Cerebellar cortex (tissue), 1 donor: Measurements from ENCODE around the gene TMEM38A.
A peak's percentile ranks its signal among the peaks of the same experiment; 100 is the strongest.
"Not testable (repeated sequence)": the region's sequence is repeated elsewhere in the genome, so short reads cannot be mapped to it uniquely, and the experiment has no call there.

ENCODE experiments used
- DNase-seq: peaks from one replicate; pipeline ENCODE4 v3.0.0-alpha.2; 2015; ENCODE audit warnings: low spot score

TMEM38A gene

DNA sequence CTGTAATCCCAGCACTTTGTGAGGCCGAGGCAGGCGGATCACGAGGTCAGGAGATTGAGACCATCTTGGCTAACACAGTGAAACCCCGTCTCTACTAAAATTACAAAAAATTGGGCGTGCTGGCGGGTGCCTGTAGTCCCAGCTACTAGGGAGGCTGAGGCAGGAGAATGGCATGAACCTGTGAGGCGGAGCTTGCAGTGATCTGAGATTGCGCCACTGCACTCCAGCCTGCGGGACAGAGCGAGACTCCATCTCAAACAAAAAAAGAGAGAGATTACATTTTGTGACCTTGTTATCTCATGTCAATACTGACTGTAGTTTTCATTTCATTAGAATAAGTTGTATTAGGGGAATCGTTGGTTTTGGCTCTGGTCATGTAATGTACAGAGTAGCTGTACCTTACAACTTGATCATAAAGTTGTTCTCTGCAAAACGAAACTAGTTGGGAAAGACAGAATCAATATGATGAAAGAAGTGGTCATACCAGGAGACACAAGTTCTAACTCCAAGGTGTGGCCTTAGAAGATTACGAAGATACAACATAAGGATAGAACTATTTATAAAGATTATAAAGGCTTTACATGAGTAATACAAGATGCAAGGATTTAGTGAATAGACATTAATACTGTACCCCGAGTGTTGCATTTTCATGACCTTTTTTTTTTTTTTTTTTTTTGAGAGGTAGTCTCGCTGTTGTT, 15.3 kb downstream of the TMEM38A start:
- DNase-seq = no peak

GRCh38 chr19:16677055-16677454, 16.1 kb downstream of the TMEM38A start:
- no peak for DNase-seq

DNA sequence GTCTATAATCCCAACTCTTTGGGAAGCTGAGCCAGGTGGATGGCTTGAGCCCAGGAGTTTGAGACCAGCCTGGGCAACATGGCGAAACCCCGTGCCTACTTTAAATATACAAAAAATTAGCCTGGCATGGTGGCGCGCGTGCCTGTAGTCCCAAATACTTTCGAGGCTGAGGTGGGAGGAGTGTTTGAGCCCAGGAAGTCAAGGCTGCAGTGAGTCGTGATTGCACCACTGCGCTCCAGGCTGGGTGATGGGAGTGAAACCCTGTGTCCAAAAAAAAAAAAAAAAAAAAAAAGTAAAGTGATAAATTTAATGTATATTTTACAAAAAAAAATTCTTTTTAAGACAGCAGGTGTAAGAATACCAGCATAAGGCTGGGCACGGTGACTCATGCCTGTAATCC, 17.6 kb downstream of the TMEM38A start:
- no peak for DNase-seq

DNA sequence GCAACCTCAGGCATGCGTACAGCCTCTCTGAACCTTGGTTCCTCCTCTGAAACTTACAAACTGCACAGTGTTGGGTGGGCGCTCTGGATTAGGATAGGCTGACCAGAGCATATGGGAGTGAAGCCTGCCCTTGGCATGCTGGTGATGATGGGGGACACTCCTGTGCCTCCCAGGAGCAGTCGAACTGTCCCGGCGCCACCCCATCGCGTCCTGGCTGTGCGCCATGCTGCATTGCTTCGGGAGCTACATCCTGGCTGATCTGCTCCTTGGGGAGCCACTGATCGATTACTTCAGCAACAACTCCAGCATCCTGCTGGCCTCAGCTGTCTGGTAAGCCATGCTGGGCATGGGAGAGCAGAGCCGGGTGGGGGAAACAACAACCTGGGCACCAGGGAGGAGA, 18.9 kb downstream of the TMEM38A start:
- no peak for DNase-seq

- DNase-seq = no peak
These were observed 21.6 kb downstream of the TMEM38A start for GRCh38 chr19:16682539-16682938.

DNA sequence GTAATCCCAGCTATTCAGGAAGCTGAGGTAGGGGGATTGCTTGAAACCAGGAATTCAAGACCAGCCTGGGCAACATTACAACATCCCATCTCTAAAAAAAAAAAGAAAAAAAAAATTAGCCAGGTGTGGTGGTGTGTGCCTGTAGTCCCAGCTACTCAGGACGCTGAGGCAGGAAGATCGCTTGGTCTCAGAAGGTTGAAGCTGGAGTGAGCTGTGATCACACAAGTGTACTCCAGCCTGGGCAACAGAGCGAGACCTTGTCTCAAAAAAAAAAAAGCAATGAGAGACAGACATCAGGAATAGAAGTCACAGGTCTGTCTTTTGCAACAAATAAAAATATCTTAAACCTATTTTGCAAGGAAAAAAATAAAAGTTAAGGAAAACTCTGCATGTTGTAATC, 23.3 kb downstream of the TMEM38A start:
- no peak for DNase-seq

GRCh38 chr19:16688084-16688483, 27.1 kb downstream of the TMEM38A start:
- no peak for DNase-seq

GRCh38 chr19:16698914-16699313, 38.0 kb downstream of the TMEM38A start:
- DNase-seq = no peak

- DNase-seq = no peak
These were observed 41.2 kb downstream of the TMEM38A start for GRCh38 chr19:16702123-16702522.

DNA sequence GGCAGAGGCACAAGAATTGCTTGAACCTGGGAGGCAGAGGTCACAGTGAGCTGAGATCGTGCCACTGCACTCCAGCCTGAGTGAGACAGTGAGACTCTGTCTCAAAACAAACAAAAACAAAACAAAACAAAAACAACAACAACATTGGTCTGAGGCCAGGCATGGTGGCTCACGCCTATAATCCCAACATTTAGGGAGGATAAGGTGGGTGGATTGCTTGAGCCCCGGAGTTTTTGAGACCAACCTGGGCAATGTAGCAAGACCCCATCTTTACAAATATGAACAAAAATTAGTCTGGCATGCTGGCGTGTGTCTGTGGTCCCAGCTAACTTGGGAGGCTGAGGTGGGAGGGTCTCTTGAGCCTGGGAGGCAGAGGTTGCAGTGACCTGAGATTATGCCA, 42.7 kb downstream of the TMEM38A start:
- no peak for DNase-seq

DNA sequence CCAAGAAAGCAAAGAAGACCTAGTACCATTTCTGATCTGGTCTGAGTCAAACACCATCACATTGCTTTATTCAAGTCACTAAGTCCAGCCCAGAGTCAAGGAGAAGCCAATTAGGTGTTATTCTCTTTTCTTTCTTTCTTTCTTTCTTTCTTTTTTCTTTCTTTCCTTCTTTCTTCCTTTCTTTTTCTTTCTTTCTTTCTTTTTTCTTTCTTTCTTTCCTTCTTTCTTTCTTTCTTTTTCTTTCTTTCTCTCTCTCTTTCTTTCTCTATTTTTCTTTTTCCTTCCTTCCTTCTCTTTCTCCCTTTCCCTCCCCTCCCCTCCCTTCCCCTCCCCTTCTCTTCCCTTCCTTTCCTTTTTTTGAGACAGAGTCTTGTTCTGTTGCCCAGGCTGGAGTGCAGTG, 49.9 kb downstream of the TMEM38A start:
- DNase-seq = not testable (repeated sequence)

DNA sequence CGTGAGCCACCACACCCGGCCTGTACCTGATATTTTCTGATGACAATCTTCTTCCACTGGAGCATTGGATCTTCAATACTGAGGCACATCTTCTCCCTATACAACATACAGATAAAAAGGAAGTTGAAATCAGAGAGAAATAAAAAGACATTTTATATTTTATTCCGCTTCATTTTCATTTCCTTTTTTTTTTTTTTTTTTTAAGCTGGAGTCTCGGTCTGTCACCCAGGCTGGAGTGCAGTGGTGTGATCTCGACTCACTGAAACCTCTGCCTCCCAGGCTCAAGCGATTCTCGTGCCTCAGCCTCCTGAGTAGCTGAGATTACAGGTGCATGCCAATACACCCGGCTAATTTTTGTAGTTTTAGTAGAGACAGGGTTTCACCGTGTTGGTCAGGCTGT, 51.4 kb downstream of the TMEM38A start:
- DNase-seq = not testable (repeated sequence)

DNA sequence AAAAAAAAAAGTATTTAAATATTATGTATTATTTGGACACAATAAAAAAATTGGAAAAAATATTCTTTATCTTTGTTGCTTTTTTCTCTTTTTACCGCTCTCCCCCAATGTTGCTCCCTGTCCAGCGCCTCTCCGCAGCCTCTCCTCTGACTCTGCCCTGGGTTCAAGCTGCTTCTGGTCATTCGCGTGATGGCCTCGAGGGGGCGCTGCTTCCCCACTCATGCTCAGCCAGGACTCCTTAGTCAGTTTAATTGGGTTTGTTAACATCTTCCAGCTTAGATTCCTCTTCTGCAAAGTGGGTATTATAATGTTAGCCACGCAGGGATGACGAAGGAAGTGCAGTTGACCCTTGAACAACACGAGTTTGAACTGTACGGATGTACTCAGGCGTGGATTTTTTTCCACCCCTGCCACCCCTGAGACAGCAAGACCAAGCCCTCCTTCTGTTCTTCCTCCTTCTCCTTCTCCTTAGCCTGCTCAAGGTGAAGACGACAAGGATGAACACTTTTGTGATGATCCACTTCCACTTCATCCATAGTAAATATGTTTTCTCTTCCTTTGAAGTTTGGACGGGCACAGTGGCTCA, 53.9 kb downstream of the TMEM38A start:
- peak; percentile 39 for DNase-seq

DNA sequence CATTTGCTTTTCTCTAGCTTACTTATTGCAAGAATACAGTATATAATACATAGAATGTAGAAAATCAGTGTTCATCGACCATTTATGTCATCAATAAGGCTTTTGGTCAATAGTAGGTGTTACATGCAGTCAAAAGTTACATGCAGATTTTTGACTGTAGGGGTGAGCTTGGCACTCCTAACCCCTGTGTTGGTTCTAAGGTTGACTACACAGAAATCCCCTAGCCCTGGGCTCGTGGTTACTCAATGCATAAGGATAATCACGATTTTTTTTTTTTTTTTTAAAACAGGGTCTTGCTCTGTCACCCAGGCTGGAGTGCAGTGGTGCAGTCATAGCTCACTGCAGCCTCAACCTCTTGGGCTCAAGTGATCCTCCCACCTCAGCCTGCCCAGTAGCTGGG, 54.7 kb downstream of the TMEM38A start:
- DNase-seq = no peak

- DNase-seq = no peak
These were observed 60.1 kb downstream of the TMEM38A start for GRCh38 chr19:16721051-16721450.

GRCh38 chr19:16722591-16722990, 61.7 kb downstream of the TMEM38A start:
- DNase-seq = no peak

GRCh38 chr19:16726916-16727315, 66.0 kb downstream of the TMEM38A start:
- no peak for DNase-seq

DNA sequence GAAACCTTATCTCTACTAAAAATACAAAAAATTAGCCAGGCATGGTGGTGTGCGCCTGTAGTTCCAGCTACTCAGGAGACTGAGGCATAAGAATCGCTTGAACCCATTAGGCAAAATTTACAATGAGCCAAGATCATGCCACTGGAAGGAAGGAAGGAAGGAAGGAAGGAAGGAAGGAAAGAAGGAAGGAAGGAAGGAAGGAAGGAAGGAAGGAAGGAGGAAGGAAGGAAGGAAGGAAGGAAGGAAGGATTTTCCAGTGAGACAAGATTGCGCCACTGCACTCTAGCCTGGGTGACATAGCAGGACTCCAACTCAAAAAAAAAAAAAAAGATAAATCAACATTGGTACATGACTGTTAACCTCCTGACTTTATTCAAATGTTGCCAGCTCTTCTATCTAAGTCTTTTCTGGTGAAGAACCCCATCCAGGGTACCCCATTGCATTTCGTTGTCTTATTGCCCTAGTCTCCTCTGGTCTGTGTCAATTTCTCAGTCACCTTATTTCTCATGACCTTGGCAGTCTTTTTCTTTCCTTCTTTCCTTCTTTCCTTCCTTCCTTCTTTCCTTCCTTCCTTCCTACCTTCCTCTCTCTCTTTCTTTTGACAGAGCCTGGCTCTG, 74.8 kb downstream of the TMEM38A start:
- DNase-seq = not testable (repeated sequence)

DNA sequence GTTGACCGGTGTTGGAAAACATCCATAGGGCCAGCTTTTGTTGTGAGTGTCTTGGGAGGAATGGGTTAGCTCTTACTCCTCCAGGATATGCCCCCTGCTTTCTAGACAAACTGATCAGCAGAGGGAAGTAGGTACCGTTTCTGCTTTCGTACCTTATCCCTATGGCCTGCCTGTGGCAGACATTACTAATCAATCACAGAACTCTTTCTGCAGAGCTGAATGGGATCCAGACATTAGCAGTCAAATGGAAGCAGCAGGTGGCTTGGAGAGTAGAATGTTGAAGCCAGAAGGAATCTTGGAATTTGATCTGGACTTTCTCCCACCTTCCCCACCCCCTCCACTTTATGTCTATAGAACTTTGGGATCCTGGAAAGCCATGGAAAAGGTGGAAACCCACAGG, 75.8 kb downstream of the TMEM38A start:
- no peak for DNase-seq

- DNase-seq = no peak
These were observed 77.0 kb downstream of the TMEM38A start for GRCh38 chr19:16737911-16738310.

DNA sequence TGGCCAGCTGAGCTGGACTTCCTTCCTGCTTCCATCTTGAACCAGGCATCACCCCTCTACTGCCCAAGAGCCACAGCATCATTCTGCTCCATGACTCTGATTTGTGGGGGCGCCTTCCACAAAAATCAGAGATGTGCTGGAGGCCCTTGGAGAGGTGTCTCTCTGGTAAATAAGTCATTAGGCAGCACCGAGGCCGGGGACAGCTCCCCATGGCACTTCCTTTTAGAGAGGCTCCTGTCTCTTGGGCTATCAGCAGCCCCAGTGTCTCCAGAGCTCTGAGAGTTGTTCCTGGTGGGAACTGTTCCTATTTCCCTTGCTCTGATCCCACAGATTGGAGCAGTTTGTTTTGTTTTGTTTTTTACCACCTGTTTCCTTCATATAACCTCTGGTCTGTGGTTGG, 78.6 kb downstream of the TMEM38A start:
- DNase-seq = no peak
